Frontal cortex (tissue), 4 donors: ENCODE results near the gene ZDHHC14. TPM values are rescaled to one million over a fixed set of nuclear protein-coding genes. Genes with fewer than 3 reads are reported as not detected.

Source experiments
- DNase-seq, 2 donors: peaks; one replicate each; pipeline ENCODE4 v3.0.0; 2012; ENCODE audit warnings: low spot score in 2 of 2
- FAIRE-seq: peaks from 2 replicates; lab custom pipeline; 2012; peaks lifted over from hg19 to GRCh38; lab: Jason Lieb, UNC
- total RNA-seq: library from RNA; depleted of rRNA; stranded (reverse); fragments of >200 nt; gene quantifications from one replicate; pipeline ENCODE4 v1.2.3, GENCODE V29; 2014
- donor health status: control.
- donor health status: control.
- donor health status: control.

Gene ZDHHC14
- total RNA-seq, 1 donor from 2014 or later: 9.0 TPM

GRCh38 chr6:157511682-157512381, 130.8 kb downstream of the ZDHHC14 start:
- DNase-seq: no peak
- no peak for FAIRE-seq

GRCh38 chr6:157512382-157512682, 131.3 kb downstream of the ZDHHC14 start:
- DNase-seq (no peak), FAIRE-seq (no peak)

GRCh38 chr6:157513004-157513603, 132.1 kb downstream of the ZDHHC14 start:
- DNase-seq (no peak), FAIRE-seq (no peak)

GRCh38 chr6:157513619-157514485, 132.9 kb downstream of the ZDHHC14 start:
- no peak for DNase-seq
- no peak for FAIRE-seq

- no peak for FAIRE-seq
- DNase-seq: peak in 1 of 2 donors; percentile 47
These were observed 133.9 kb downstream of the ZDHHC14 start for GRCh38 chr6:157514659-157515496.

- DNase-seq (no peak), FAIRE-seq (no peak)
These were observed 135.5 kb downstream of the ZDHHC14 start for GRCh38 chr6:157516319-157517026.

GRCh38 chr6:157517601-157518359, 136.8 kb downstream of the ZDHHC14 start:
- DNase-seq: no peak

GRCh38 chr6:157518397-157519250, 137.6 kb downstream of the ZDHHC14 start:
- DNase-seq (no peak), FAIRE-seq (no peak)

More at GRCh38 chr6:157517601-157518359, 136.8 kb downstream of the ZDHHC14 start:
- no peak for FAIRE-seq

GRCh38 chr6:157519255-157520116, 138.5 kb downstream of the ZDHHC14 start:
- FAIRE-seq (no peak), DNase-seq (no peak)

- no peak for DNase-seq
- no peak for FAIRE-seq
These were observed 139.1 kb downstream of the ZDHHC14 start for GRCh38 chr6:157520117-157520406.

GRCh38 chr6:157520596-157521361, 139.8 kb downstream of the ZDHHC14 start:
- DNase-seq: no peak
- FAIRE-seq: no peak

- DNase-seq (no peak), FAIRE-seq (no peak)
These were observed 140.7 kb downstream of the ZDHHC14 start for GRCh38 chr6:157521362-157522335.

- FAIRE-seq (no peak), DNase-seq (no peak)
These were observed 141.5 kb downstream of the ZDHHC14 start for GRCh38 chr6:157522472-157522871.

- no peak for FAIRE-seq
- DNase-seq: no peak
These were observed 143.7 kb downstream of the ZDHHC14 start for GRCh38 chr6:157524735-157525134.

- FAIRE-seq (no peak), DNase-seq (no peak)
These were observed 144.4 kb downstream of the ZDHHC14 start for GRCh38 chr6:157525292-157525889.
